Erythroblast (primary cell): ENCODE data around the gene RAG2.

Experiments
- DNase-seq, 2 experiments: peaks; one replicate each; lab custom pipeline; 2025; lab: John Stamatoyannopoulos, UW
- GATA1 ChIP-seq: IDR thresholded peaks from 2 replicates; pipeline ENCODE4 v1.6.1; 2011; ENCODE audit warnings: low read depth, mild to moderate bottlenecking, control low read depth, low read length, moderate library complexity
- POLR2A ChIP-seq: IDR thresholded peaks from 2 replicates; pipeline ENCODE4 v1.6.1; 2011; ENCODE audit warnings: mild to moderate bottlenecking, low read length

The RAG2 gene

GRCh38 chr11:36598051-36598450 lies at the start of gene RAG2:
TSS of gene RAG2 (minus strand) at chr11:36598236. CDS start at chr11:36594168, 4,068 bp downstream.
- TF ChIP-seq GATA1 (no peak), POLR2A (no peak)
- DNase-seq, result peak in 1 of 2 experiments; percentile 45

DNA sequence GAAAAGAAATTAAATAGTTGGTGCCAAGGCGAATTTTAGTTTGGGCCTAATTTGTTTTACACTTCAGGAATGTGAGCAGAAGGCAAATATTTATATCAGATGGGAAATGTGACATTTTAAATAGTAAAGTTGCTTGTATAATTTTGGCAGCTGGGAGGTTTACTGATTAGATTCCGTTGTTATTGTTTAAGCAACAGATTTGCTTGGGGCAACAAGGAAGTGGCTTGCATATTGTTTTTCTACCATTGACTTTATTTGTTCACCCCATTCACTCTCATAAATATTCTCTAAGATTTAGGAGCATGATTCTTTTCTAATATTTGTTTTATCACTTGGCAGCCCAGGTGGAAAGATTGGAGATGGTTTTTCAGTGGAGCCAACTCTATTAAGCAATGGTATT lies 40.5 kb upstream of the RAG2 start:
- DNase-seq, result no peak
- TF ChIP-seq GATA1 (no peak), POLR2A (no peak)

- DNase-seq, result no peak
Measured at GRCh38 chr11:36635066-36635862, 37.2 kb upstream of the RAG2 start.

GRCh38 chr11:36631774-36632173 lies 33.7 kb upstream of the RAG2 start:
- DNase-seq, result no peak
- no peak for TF ChIP-seq POLR2A
- no peak for TF ChIP-seq GATA1

More at GRCh38 chr11:36635066-36635862, 37.2 kb upstream of the RAG2 start:
- TF ChIP-seq GATA1 (no peak), POLR2A (no peak)

GRCh38 chr11:36628765-36629244 lies 30.8 kb upstream of the RAG2 start:
- no peak for TF ChIP-seq POLR2A
- no peak for TF ChIP-seq GATA1
- DNase-seq, result no peak

DNA sequence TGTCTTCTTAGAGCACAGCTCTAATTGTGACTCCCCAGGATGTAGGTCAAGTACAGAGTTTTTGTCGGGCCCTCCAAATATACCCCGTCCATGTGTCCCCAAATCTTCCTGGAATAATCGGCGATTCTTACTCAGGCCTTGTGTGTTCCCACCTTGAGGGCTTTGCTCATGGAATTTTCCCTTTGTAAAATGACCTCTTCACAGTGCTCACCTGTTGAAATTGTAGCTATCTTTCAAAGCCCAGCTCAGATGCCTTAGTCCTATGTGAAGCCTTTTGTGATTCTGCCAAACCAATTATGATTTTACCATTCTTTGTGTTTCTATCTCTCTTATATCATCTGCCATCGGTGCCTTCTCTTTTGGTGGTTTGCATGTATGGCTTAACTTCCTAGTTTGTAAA lies 30.1 kb upstream of the RAG2 start:
- no peak for TF ChIP-seq GATA1
- TF ChIP-seq POLR2A, result no peak
- DNase-seq, result no peak

GRCh38 chr11:36627471-36627870 lies 29.4 kb upstream of the RAG2 start:
- no peak for TF ChIP-seq GATA1
- no peak for TF ChIP-seq POLR2A
- peak in 1 of 2 experiments; percentile 8 for DNase-seq

GRCh38 chr11:36627006-36627405 lies 29.0 kb upstream of the RAG2 start:
- no peak for DNase-seq
- TF ChIP-seq GATA1 (no peak), POLR2A (no peak)

GRCh38 chr11:36623494-36623893 lies 25.5 kb upstream of the RAG2 start:
- no peak for TF ChIP-seq GATA1
- TF ChIP-seq POLR2A, result no peak
- DNase-seq, result no peak

DNA sequence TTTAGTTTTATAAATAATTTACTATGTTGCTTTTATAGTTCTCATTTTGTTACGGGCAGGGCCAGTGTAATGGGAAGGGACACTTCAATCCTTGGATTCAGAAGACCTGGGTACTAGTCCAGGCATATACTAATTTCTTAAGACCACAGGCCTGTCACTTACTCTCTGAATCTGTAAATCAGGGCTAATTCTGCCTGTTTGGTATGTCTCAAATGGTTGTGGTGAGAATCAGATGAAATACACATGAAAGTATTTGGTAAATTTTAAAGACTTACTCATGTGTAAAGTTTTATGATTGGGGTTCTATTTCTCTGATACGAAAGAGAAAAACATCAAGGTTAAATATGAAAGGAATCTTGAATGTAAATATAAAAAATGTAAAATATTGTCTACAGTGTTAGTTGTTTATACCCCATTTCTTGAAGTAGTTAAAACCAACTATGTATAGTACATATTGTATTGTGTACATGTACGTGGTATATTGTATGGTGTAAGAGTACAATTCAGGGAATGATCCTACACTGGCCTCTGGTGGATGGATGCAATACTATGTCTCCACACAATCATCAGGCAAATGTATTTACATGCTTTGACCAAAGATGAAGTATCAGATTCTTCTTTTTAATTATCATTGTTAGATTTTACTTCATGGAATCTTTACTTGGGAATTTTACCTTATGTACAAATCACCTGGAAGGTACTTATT lies 24.5 kb upstream of the RAG2 start:
- DNase-seq, result peak; percentile 69 to 80
- TF ChIP-seq GATA1 (no peak), POLR2A (no peak)

GRCh38 chr11:36620246-36620645 lies 22.2 kb upstream of the RAG2 start:
- TF ChIP-seq POLR2A, result no peak
- TF ChIP-seq GATA1, result no peak
- DNase-seq, result no peak

GRCh38 chr11:36619502-36619901 lies 21.5 kb upstream of the RAG2 start:
- peak; percentile 37 to 52 for DNase-seq
- no peak for TF ChIP-seq POLR2A
- no peak for TF ChIP-seq GATA1

DNA sequence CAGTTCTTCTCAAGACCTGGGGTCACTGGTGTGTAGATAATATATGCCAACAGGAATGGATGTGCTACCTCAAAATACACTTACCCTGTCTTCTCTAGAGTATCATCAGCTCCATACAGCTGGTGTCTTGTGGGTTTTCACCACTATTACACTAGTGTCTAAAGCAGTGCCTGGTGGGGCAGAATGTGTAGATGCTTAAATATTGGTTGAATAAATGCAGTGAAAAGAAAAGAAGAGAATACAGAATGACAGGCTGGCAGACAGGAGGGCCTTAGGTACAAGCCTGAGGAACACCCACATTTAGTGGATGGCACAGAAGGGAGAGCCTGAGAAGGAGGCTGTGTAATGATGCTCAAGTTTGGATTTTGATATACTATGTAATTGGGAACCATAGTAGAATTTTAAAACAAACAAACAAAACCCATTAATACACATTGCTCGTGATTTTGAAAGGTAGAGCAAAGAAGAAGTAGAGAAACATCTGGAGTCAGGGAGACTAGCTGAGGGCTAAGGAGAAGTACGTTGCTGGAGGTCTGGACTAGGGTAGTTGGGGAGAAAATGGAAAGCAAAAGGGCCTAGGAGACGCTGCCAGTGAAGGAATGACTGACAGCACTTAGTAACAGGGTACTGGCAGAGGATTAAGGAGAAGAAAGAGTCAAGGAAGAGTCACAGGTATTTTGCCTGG lies 20.5 kb upstream of the RAG2 start:
- TF ChIP-seq POLR2A (no peak), GATA1 (no peak)
- DNase-seq, result peak in 1 of 2 experiments; percentile 33
